ENCODE measurements around the gene SLC16A13. TPM values are rescaled to one million over a fixed set of nuclear protein-coding genes. Genes with fewer than 3 reads are reported as not detected.

SLC16A13 gene
- total and polyA plus RNA-seq, 4 donors: 2.3 to 43.2 (median 29.9) TPM

DNA sequence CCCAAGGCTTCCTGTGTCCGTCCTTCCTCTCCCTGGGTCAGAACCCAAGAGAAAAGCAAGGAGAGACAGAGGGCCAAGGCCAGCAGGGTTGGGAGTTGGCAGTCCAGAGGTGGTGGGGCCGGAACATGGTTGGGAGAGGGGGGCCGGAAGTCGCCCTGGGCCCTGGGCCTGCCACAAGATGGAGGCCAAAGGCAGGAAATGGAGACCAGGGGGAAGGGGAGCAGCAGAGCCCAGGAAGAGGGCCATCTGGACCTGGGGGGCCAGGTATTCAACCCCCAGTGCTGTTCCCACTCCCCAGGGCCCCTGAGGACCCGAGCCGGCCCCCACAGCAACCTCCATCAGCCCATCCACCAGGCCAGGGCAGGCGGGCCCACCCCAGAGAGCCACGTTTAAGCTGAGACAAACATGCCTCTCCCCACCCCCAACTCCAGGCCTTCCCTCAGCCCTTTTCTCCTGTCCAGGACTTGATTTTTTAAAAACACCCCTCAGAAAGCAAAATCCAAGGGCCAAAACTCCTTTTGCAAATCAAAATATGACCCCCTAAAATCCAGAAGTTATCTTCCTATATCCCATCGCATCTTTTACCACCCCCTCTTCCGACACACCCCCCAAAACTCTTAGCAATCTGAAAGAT, 17.4 kb upstream of the SLC16A13 start (continued):
- no peak for TF ChIP-seq CTCF (IDR thresholded peaks at IDR 0.05; ENCODE audit: low read depth, low read length, missing input control)
- TF ChIP-seq NR2F2 (IDR thresholded peaks at IDR 0.05): peak; percentile 43
- no peak for TF ChIP-seq JUND (IDR thresholded peaks at IDR 0.05)
- no peak for TF ChIP-seq ZBTB33 (IDR thresholded peaks at IDR 0.05)
- no peak for TF ChIP-seq HNF4A (conservative IDR thresholded peaks at IDR 0.05)
- TF ChIP-seq, protein P1, sequence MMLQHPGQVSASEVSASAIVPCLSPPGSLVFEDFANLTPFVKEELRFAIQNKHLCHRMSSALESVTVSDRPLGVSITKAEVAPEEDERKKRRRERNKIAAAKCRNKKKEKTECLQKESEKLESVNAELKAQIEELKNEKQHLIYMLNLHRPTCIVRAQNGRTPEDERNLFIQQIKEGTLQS (IDR thresholded peaks at IDR 0.05): no peak
- TF ChIP-seq TAF1 (conservative IDR thresholded peaks at IDR 0.05): no peak

DNA sequence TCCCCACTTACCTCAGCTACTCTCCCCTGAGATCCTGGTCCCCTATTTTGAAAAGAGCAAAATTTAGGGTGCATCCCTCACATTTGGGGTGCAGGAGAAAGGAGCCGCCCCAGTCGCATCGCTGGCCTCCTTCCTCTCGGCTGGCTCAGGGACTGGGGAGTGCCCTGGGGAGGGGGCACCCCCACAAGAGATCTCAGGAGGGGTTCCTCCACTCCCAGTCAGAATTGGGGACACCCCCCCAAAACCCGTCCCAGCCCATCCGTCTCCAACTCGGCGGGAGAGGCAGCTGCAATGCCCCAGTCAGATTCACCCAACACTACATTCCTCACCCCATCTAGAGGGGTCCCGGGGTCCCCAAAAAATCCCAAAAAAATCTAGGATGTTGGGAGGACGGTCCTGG, 16.4 kb upstream of the SLC16A13 start:
- 42% methylated on average over 10 of the region's 10 CpGs for WGBS
- H3K4me1 ChIP-seq (ENCODE audit: control insufficient read depth in 4 of 4, insufficient read depth in 4 of 4, low read length in 3 of 4): peaks cover 9 to 40% (median 25%) of the 10 kb centered on the region in 4 donors
- H3K27me3 ChIP-seq (ENCODE audit: control insufficient read depth in 4 of 4, insufficient read depth in 4 of 4, low read length in 3 of 4): no peaks in the 10 kb centered on the region
- peak overlapping the region; percentile 66 to 75 for H3K27ac ChIP-seq (ENCODE audit: low read depth in 1 of 2, low read length in 2 of 2)
- H3K9me3 ChIP-seq (ENCODE audit: control insufficient read depth in 4 of 4, low read length in 3 of 4): no peaks in the 10 kb centered on the region
- peak overlapping the region; percentile 58 to 68 for H3K9ac ChIP-seq (ENCODE audit: low read depth in 1 of 2, low read length in 2 of 2)
- H3K36me3 ChIP-seq (ENCODE audit: control insufficient read depth in 4 of 4, insufficient read depth in 3 of 4, low read depth in 1 of 4, low read length in 3 of 4): no peaks in the 10 kb centered on the region
- no peak for DNase-seq (ENCODE audit: low spot score)
- H3K4me3 ChIP-seq (ENCODE audit: low read depth in 1 of 3, low read length in 3 of 3): peak overlapping the region in 2 of 3 donors; percentile 58 to 76
- no peak for TF ChIP-seq EGR1 (IDR thresholded peaks at IDR 0.05; ENCODE audit: low read depth in 2 of 2)
- TF ChIP-seq FOXA2 (IDR thresholded peaks at IDR 0.05): no peak
- no peak for TF ChIP-seq SP1 (IDR thresholded peaks at IDR 0.05)
- TF ChIP-seq YY1 (IDR thresholded peaks at IDR 0.05): no peak
- TF ChIP-seq HNF4G (IDR thresholded peaks at IDR 0.05): no peak
- TF ChIP-seq JUND (IDR thresholded peaks at IDR 0.05): no peak
- TF ChIP-seq, protein P2, sequence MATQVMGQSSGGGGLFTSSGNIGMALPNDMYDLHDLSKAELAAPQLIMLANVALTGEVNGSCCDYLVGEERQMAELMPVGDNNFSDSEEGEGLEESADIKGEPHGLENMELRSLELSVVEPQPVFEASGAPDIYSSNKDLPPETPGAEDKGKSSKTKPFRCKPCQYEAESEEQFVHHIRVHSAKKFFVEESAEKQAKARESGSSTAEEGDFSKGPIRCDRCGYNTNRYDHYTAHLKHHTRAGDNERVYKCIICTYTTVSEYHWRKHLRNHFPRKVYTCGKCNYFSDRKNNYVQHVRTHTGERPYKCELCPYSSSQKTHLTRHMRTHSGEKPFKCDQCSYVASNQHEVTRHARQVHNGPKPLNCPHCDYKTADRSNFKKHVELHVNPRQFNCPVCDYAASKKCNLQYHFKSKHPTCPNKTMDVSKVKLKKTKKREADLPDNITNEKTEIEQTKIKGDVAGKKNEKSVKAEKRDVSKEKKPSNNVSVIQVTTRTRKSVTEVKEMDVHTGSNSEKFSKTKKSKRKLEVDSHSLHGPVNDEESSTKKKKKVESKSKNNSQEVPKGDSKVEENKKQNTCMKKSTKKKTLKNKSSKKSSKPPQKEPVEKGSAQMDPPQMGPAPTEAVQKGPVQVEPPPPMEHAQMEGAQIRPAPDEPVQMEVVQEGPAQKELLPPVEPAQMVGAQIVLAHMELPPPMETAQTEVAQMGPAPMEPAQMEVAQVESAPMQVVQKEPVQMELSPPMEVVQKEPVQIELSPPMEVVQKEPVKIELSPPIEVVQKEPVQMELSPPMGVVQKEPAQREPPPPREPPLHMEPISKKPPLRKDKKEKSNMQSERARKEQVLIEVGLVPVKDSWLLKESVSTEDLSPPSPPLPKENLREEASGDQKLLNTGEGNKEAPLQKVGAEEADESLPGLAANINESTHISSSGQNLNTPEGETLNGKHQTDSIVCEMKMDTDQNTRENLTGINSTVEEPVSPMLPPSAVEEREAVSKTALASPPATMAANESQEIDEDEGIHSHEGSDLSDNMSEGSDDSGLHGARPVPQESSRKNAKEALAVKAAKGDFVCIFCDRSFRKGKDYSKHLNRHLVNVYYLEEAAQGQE (IDR thresholded peaks at IDR 0.05): no peak
- no peak for TF ChIP-seq GABPA (IDR thresholded peaks at IDR 0.05 in 1 of 2, conservative IDR thresholded peaks at IDR 0.05 in 1 of 2)
- TF ChIP-seq RAD21 (IDR thresholded peaks at IDR 0.05): no peak
- TF ChIP-seq RXRA (IDR thresholded peaks at IDR 0.05): no peak
- TF ChIP-seq TAF1 (conservative IDR thresholded peaks at IDR 0.05): no peak
- TF ChIP-seq, protein P1 (IDR thresholded peaks at IDR 0.05): no peak
- no peak for TF ChIP-seq MAX (IDR thresholded peaks at IDR 0.05)
- no peak for TF ChIP-seq FOXA1 (IDR thresholded peaks at IDR 0.05)

Measured in liver (tissue), 9 donors.